K562 (cell line): ENCODE results near the gene CTAGE1. TPM values are rescaled to one million over a fixed set of nuclear protein-coding genes. Genes with fewer than 3 reads are reported as not detected.

Source experiments
- ARID2 ChIP-seq: fragments of 450-650 bp; IDR thresholded peaks from 2 replicates; pipeline ENCODE4 v1.6.1; 2017; ENCODE audit warnings: antibody characterized with exemption, mild to moderate bottlenecking
- ATF1 ChIP-seq, 2 experiments: fragments of 450-650 bp in 1 of 2; IDR thresholded peaks; 2 replicates each; pipeline ENCODE4 v1.6.1; 2016; ENCODE audit warnings: missing compliant biosample characterization in 1 of 2, missing genetic modification characterization in 1 of 2
- CBX3 ChIP-seq, 2 experiments: IDR thresholded peaks; 1 replicate in 1 of 2; 2 replicates in 1 of 2; pipeline ENCODE4 v1.6.1; 2012; ENCODE audit warnings: inconsistent platforms in 2 of 2, low read length in 2 of 2, borderline replicate concordance in 1 of 2, control low read depth in 1 of 2
- DNMT1 ChIP-seq: fragments of 450-650 bp; IDR thresholded peaks from 2 replicates; pipeline ENCODE4 v1.6.1; 2016; ENCODE audit warnings: antibody characterized with exemption, mild to moderate bottlenecking
- ETV6 ChIP-seq, 3 experiments: fragments of 150-350 bp in 1 of 3; sonication (generic) in 1 of 3; formaldehyde crosslinking in 1 of 3; IDR thresholded peaks; 2 replicates each; pipeline versions ENCODE4 v1.6.1 to v1.8.0; 2014 to 2022; ENCODE audit warnings: borderline replicate concordance in 2 of 3, low read depth in 2 of 3, antibody characterized with exemption in 1 of 3, low read length in 1 of 3, mild to moderate bottlenecking in 1 of 3, missing genetic modification reagents in 1 of 3
- KAT2B ChIP-seq: IDR thresholded peaks from one replicate; pipeline ENCODE4 v1.6.1; 2012; ENCODE audit warnings: low read depth, mild to moderate bottlenecking, control low read depth, inconsistent platforms, low read length, moderate library complexity
- MTA1 ChIP-seq: fragments of 450-650 bp; IDR thresholded peaks from 2 replicates; pipeline ENCODE4 v1.6.1; 2017; ENCODE audit warnings: borderline replicate concordance
- MXI1 ChIP-seq: IDR thresholded peaks from 2 replicates; pipeline ENCODE4 v1.6.1; 2011; ENCODE audit warnings: low read depth, mild to moderate bottlenecking, improper control_type of control experiment, low read length
- NKRF ChIP-seq: fragments of 450-650 bp; IDR thresholded peaks from 2 replicates; pipeline ENCODE4 v1.6.1; 2016; ENCODE audit warnings: borderline replicate concordance
- PCBP2 ChIP-seq: fragments of 200-400 bp; formaldehyde crosslinking; IDR thresholded peaks from 2 replicates; pipeline ENCODE4 v1.6.1; 2018; ENCODE audit warnings: low read length, low read depth, mild to moderate bottlenecking, moderate library complexity; ENCODE audit not compliant: poor library complexity, severe bottlenecking
- RBM17 ChIP-seq: fragments of 200-400 bp; formaldehyde crosslinking; IDR thresholded peaks from 2 replicates; pipeline ENCODE4 v1.6.1; 2017; ENCODE audit warnings: low read depth, mild to moderate bottlenecking, low read length, borderline replicate concordance
- STAT6 ChIP-seq: sonication (generic); formaldehyde crosslinking; IDR thresholded peaks from 2 replicates; pipeline ENCODE4 v1.8.1; 2023; ENCODE audit warnings: mild to moderate bottlenecking, missing genetic modification reagents
- TCF3 ChIP-seq: sonication (generic); formaldehyde crosslinking; IDR thresholded peaks from 2 replicates; pipeline ENCODE4 v1.4.0; 2020; ENCODE audit warnings: mild to moderate bottlenecking, missing genetic modification reagents
- ZBTB17 ChIP-seq: fragments of 450-650 bp; formaldehyde crosslinking; IDR thresholded peaks from 2 replicates; pipeline ENCODE4 v1.4.0; 2020; ENCODE audit warnings: mild to moderate bottlenecking
- ZC3H11A ChIP-seq: IDR thresholded peaks from 2 replicates; pipeline ENCODE4 v1.6.1; 2012; ENCODE audit warnings: low read depth, low read length, improper control_type of control experiment
- ZFP36 ChIP-seq: fragments of 150-350 bp; IDR thresholded peaks from 2 replicates; pipeline ENCODE4 v1.6.1; 2018; ENCODE audit warnings: low read length, low read depth; ENCODE audit not compliant: partially characterized antibody
- ZNF444 ChIP-seq: fragments of 250-450 bp; sonication (Bioruptor Pico); IDR thresholded peaks from 2 replicates; pipeline ENCODE4 v1.4.0; 2020; ENCODE audit warnings: mild to moderate bottlenecking, moderate library complexity
- ZNF766 ChIP-seq: fragments of 200-800 bp; sonication (Bioruptor generic); conservative IDR thresholded peaks from 2 replicates; pipeline ENCODE4 v1.6.1; 2016; ENCODE audit warnings: missing genetic modification characterization, missing compliant biosample characterization
- polyA plus RNA-seq, 8 experiments: library from polyadenylated mRNA; depleted of rRNA in 4 of 8; stranded (reverse) in 5 of 8; unstranded in 3 of 8; fragments of >200 nt; fragmentation: Nextera tagmentation in 2 of 8; fragmentation: Illumina TruSeq in 1 of 8; extraction: Ambion mirVana in 2 of 8; extraction: Trizol in 1 of 8; gene quantifications; 2 replicates each; pipeline versions ENCODE4 v1.2.1 to v1.2.3, GENCODE V29; 2011 to 2014; ENCODE audit warnings: inconsistent platforms in 1 of 8, missing spikeins in 1 of 8
- total RNA-seq, 7 experiments: library from RNA; depleted of rRNA in 6 of 7; stranded (reverse); fragments of >200 nt in 6 of 7; fragmentation: Illumina TruSeq in 2 of 7; extraction: Trizol in 2 of 7; gene quantifications; 2 replicates each; pipeline versions ENCODE4 v1.2.1 to v1.2.3, GENCODE V29; 2011 to 2021; ENCODE audit warnings: low replicate concordance in 1 of 7
- TF ChIP-seq, protein P1 (sequence below): fragments of 250-450 bp; sonication (Bioruptor Pico); IDR thresholded peaks from 2 replicates; pipeline ENCODE4 v1.5.0; 2021; ENCODE audit warnings: mild to moderate bottlenecking, borderline replicate concordance
- TF ChIP-seq, protein P2 (sequence below): sonication (generic); formaldehyde crosslinking; IDR thresholded peaks from 2 replicates; pipeline ENCODE4 v1.8.1; 2022; ENCODE audit warnings: missing genetic modification reagents

The CTAGE1 gene
- total and polyA plus RNA-seq, 9 of the 15 experiments (the other 6 are each of a cell fraction or from before 2014, with no cell fraction given): not detected

- TF ChIP-seq PCBP2 (no peak), ARID2 (no peak), ZC3H11A (no peak), ZBTB17 (CRISPR knock-in tag) (peak; percentile 78), DNMT1 (no peak), ETV6 (IDR thresholded peaks at IDR 0.05; ENCODE audit: borderline replicate concordance in 1 of 2, low read depth in 2 of 2, low read length in 1 of 2) (no peak), ETV6 (CRISPR knock-in tag; IDR thresholded peaks at IDR 0.05; ENCODE audit: borderline replicate concordance) (no peak), MXI1 (no peak), MTA1 (no peak), CBX3 (IDR thresholded peaks at IDR 0.05; ENCODE audit: borderline replicate concordance in 1 of 2, low read length in 2 of 2) (0 out of 3 replicates have a peak, but pooled peaks of 1 of the 2 experiments have one; percentile 16), KAT2B (no peak), STAT6 (CRISPR knock-in tag) (no peak), ZNF766 (CRISPR knock-in tag) (0 out of 2 replicates have a peak, but pooled peaks have one; percentile 18), ATF1 (CRISPR knock-in tag; IDR thresholded peaks at IDR 0.05) (no peak), ATF1 (tag; IDR thresholded peaks at IDR 0.05) (peak; percentile 58), ZFP36 (no peak), NKRF (no peak), TCF3 (CRISPR knock-in tag) (no peak), ZNF444 (no peak), RBM17 (no peak)
- TF ChIP-seq, protein P1, sequence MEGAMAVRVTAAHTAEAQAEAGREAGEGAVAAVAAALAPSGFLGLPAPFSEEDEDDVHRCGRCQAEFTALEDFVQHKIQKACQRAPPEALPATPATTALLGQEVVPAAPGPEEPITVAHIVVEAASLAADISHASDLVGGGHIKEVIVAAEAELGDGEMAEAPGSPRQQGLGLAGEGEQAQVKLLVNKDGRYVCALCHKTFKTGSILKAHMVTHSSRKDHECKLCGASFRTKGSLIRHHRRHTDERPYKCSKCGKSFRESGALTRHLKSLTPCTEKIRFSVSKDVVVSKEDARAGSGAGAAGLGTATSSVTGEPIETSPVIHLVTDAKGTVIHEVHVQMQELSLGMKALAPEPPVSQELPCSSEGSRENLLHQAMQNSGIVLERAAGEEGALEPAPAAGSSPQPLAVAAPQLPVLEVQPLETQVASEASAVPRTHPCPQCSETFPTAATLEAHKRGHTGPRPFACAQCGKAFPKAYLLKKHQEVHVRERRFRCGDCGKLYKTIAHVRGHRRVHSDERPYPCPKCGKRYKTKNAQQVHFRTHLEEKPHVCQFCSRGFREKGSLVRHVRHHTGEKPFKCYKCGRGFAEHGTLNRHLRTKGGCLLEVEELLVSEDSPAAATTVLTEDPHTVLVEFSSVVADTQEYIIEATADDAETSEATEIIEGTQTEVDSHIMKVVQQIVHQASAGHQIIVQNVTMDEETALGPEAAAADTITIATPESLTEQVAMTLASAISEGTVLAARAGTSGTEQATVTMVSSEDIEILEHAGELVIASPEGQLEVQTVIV (CRISPR knock-in tag): no peak
- TF ChIP-seq, protein P2, sequence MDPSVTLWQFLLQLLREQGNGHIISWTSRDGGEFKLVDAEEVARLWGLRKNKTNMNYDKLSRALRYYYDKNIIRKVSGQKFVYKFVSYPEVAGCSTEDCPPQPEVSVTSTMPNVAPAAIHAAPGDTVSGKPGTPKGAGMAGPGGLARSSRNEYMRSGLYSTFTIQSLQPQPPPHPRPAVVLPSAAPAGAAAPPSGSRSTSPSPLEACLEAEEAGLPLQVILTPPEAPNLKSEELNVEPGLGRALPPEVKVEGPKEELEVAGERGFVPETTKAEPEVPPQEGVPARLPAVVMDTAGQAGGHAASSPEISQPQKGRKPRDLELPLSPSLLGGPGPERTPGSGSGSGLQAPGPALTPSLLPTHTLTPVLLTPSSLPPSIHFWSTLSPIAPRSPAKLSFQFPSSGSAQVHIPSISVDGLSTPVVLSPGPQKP (CRISPR knock-in tag): no peak
Measured at GRCh38 chr18:22432657-22433137, 15.0 kb upstream of the CTAGE1 start (continued).
